HCT116 (cell line): Measurements from ENCODE around the gene SVBP. TPM values are rescaled to one million over a fixed set of nuclear protein-coding genes. Genes with fewer than 3 reads are reported as not detected.

Experiments
- ATAC-seq: fragments of 200-7000 bp; cut with Tn5 transposase; 2 replicates; pipeline ENCODE4 v1.9.1; 2020; ENCODE audit warnings: mild to moderate bottlenecking, moderate library complexity
- BruUV-seq: library from RNA; stranded (reverse); fragments of 400-500 nt; replicated peaks from 2 replicates; lab custom pipeline; 2021; lab: Mats Ljungman, UMichigan
- CTCF ChIA-PET: fragments of 300-600 bp; sonication (Branson Sonifier 250); formaldehyde crosslinking; loops from one replicate; lab custom pipeline; 2021; ENCODE audit warnings: antibody characterized with exemption; lab: Charles Lee
- POLR2A ChIA-PET: fragments of 300-600, 350-600 bp; sonication (Branson Sonifier 250); formaldehyde crosslinking; loops from one replicate; lab custom pipeline; 2021; ENCODE audit warnings: antibody characterized with exemption; lab: Charles Lee
- RAD21 ChIA-PET, 2 experiments: fragments of 300-600 bp; sonication (Branson Sonifier 250); formaldehyde crosslinking; loops; one replicate each; lab custom pipeline; 2023; ENCODE audit warnings: low total read pairs in 2 of 2; ENCODE audit not compliant: uncharacterized antibody in 2 of 2, unreplicated experiment in 2 of 2, low non-redundant PET in 1 of 2; lab: Charles Lee
- DNase-seq: peaks from one replicate; pipeline ENCODE4 v3.0.0-alpha.2; 2010; ENCODE audit warnings: low read depth, low spot score
- H2AFZ ChIP-seq: fragments of 200-600 bp; shearing (Covaris generic), sonication (generic); 2 replicates; pipeline ENCODE4 v1.6.1; 2017; ENCODE audit warnings: low read depth, mixed run types, mixed read lengths, antibody characterized with exemption, low read length; ENCODE audit not compliant: poor library complexity, severe bottlenecking
- H3K27ac ChIP-seq: 2 replicates; pipeline ENCODE4 v1.5.1; 2012; ENCODE audit warnings: low read depth, low read length
- H3K27me3 ChIP-seq: fragments of 200-600 bp; sonication (generic); 2 replicates; pipeline ENCODE4 v1.6.1; 2016; ENCODE audit warnings: mixed run types, low read length, mixed read lengths; ENCODE audit not compliant: insufficient read depth
- H3K36me3 ChIP-seq, 2 experiments: fragments of 200-500 bp in 1 of 2; fragments of 200-600 bp in 1 of 2; sonication (Bioruptor generic) in 1 of 2; sonication (generic) in 1 of 2; 2 replicates each; pipeline versions ENCODE4 v1.5.1 to v1.6.1; 2014 to 2016; ENCODE audit warnings: low read length in 2 of 2, inconsistent platforms in 1 of 2, mixed read lengths in 1 of 2, mixed run types in 1 of 2; ENCODE audit not compliant: insufficient read depth in 2 of 2, control insufficient read depth in 1 of 2
- H3K4me1 ChIP-seq, 2 experiments: fragments of 200-600 bp in 1 of 2; sonication (generic) in 1 of 2; 2 replicates each; pipeline versions ENCODE4 v1.5.1 to v1.6.1; 2012 to 2017; ENCODE audit warnings: low read length in 2 of 2, inconsistent platforms in 1 of 2, mild to moderate bottlenecking in 1 of 2, mixed read lengths in 1 of 2, mixed run types in 1 of 2, moderate library complexity in 1 of 2; ENCODE audit not compliant: insufficient read depth in 2 of 2, control insufficient read depth in 1 of 2
- H3K4me2 ChIP-seq: fragments of 200-600 bp; sonication (generic); 2 replicates; pipeline ENCODE4 v1.6.1; 2017; ENCODE audit warnings: mixed run types, low read length, mixed read lengths
- H3K4me3 ChIP-seq, 2 experiments: fragments of 200-600 bp in 1 of 2; sonication (generic) in 1 of 2; replicated peaks in 1 of 2; 2 replicates each; pipeline ENCODE4 v1.5.1; 2011 to 2016; ENCODE audit warnings: low read length in 2 of 2, control low read depth in 1 of 2, low read depth in 1 of 2, mild to moderate bottlenecking in 1 of 2, mixed read lengths in 1 of 2, mixed run types in 1 of 2
- H3K79me2 ChIP-seq: fragments of 200-600 bp; sonication (generic); 2 replicates; pipeline ENCODE4 v1.6.1; 2017; ENCODE audit warnings: mild to moderate bottlenecking, mixed run types, low read length, moderate library complexity, mixed read lengths; ENCODE audit not compliant: insufficient read depth
- H3K9ac ChIP-seq: fragments of 200-600 bp; sonication (generic); 2 replicates; pipeline ENCODE4 v1.6.1; 2016; ENCODE audit warnings: low read length, mixed read lengths
- H3K9me2 ChIP-seq: fragments of 200-600 bp; sonication (generic), shearing (Covaris generic); 2 replicates; pipeline ENCODE4 v1.6.1; 2017; ENCODE audit warnings: mixed run types, mild to moderate bottlenecking, moderate library complexity; ENCODE audit not compliant: insufficient read depth
- H3K9me3 ChIP-seq, 2 experiments: fragments of 200-500 bp in 1 of 2; fragments of 200-600 bp in 1 of 2; sonication (Bioruptor generic) in 1 of 2; sonication (generic) in 1 of 2; 2 replicates each; pipeline ENCODE4 v1.6.1; 2014 to 2017; ENCODE audit warnings: low read length in 2 of 2, mixed read lengths in 2 of 2, inconsistent platforms in 1 of 2, low read depth in 1 of 2, mild to moderate bottlenecking in 1 of 2, mixed run types in 1 of 2, moderate library complexity in 1 of 2; ENCODE audit not compliant: control insufficient read depth in 1 of 2, insufficient read depth in 1 of 2
- H4K20me1 ChIP-seq: fragments of 200-600 bp; sonication (generic), shearing (Covaris generic); 2 replicates; pipeline ENCODE4 v1.6.1; 2017; ENCODE audit warnings: mixed run types, mild to moderate bottlenecking, moderate library complexity; ENCODE audit not compliant: insufficient read depth
- ATF3 ChIP-seq: IDR thresholded peaks from 2 replicates; pipeline ENCODE4 v1.6.1; 2012
- CBX3 ChIP-seq: IDR thresholded peaks from 2 replicates; pipeline ENCODE4 v1.6.1; 2012; ENCODE audit warnings: low read depth
- CTCF ChIP-seq, 3 experiments: fragments of 200-600 bp in 1 of 3; sonication (generic) in 1 of 3; IDR thresholded peaks in 2 of 3; conservative IDR thresholded peaks in 1 of 3; 2 replicates each; pipeline ENCODE4 v1.5.1; 2012 to 2017; ENCODE audit warnings: low read depth in 2 of 3, low read length in 2 of 3, antibody characterized with exemption in 1 of 3, borderline replicate concordance in 1 of 3, control low read depth in 1 of 3, mild to moderate bottlenecking in 1 of 3, mixed read lengths in 1 of 3, mixed run types in 1 of 3, moderate library complexity in 1 of 3; ENCODE audit not compliant: insufficient read depth in 1 of 3
- ELF1 ChIP-seq: IDR thresholded peaks from 2 replicates; pipeline ENCODE4 v1.6.1; 2012; ENCODE audit warnings: low read depth, borderline replicate concordance
- EZH2 ChIP-seq: fragments of 200-600 bp; sonication (generic); IDR thresholded peaks from 2 replicates; pipeline ENCODE4 v1.6.1; 2017; ENCODE audit warnings: antibody characterized with exemption, mixed run types
- EZH2phosphoT487 ChIP-seq: fragments of 200-600 bp; IDR thresholded peaks from 2 replicates; pipeline ENCODE4 v1.6.1; 2018; ENCODE audit warnings: antibody characterized with exemption, borderline replicate concordance
- JUND ChIP-seq: IDR thresholded peaks from 2 replicates; pipeline ENCODE4 v1.6.1; 2012
- MAX ChIP-seq: IDR thresholded peaks from 2 replicates; pipeline ENCODE4 v1.6.1; 2012
- POLR2A ChIP-seq: IDR thresholded peaks from 2 replicates; pipeline ENCODE4 v1.7.0; 2011; ENCODE audit warnings: borderline replicate concordance; ENCODE audit not compliant: insufficient read depth, insufficient read length; ENCODE audit errors: extremely low read depth
- RAD21 ChIP-seq: IDR thresholded peaks from 2 replicates; pipeline ENCODE4 v1.6.1; 2012; ENCODE audit warnings: low read depth, mild to moderate bottlenecking
- SIN3A ChIP-seq: IDR thresholded peaks from 2 replicates; pipeline ENCODE4 v1.6.1; 2012; ENCODE audit warnings: low read depth
- SP1 ChIP-seq: IDR thresholded peaks from 2 replicates; pipeline ENCODE4 v1.6.1; 2012; ENCODE audit warnings: low read depth
- SRF ChIP-seq: IDR thresholded peaks from 2 replicates; pipeline ENCODE4 v1.6.1; 2012; ENCODE audit warnings: low read depth
- TCF7L2 ChIP-seq: IDR thresholded peaks from 2 replicates; pipeline ENCODE4 v1.7.0; 2011; ENCODE audit warnings: borderline replicate concordance, inconsistent platforms; ENCODE audit not compliant: insufficient read depth, insufficient read length; ENCODE audit errors: extremely low read depth
- YY1 ChIP-seq: IDR thresholded peaks from 2 replicates; pipeline ENCODE4 v1.6.1; 2011; ENCODE audit warnings: low read length, low read depth, moderate library complexity, mild to moderate bottlenecking; ENCODE audit not compliant: insufficient replicate concordance; ENCODE audit errors: extremely low read depth
- ZBTB33 ChIP-seq: IDR thresholded peaks from 2 replicates; pipeline ENCODE4 v1.6.1; 2011; ENCODE audit warnings: mild to moderate bottlenecking, low read length, moderate library complexity; ENCODE audit not compliant: insufficient replicate concordance; ENCODE audit errors: extremely low read depth
- ZFX ChIP-seq: fragments of 450-650 bp; IDR thresholded peaks from 2 replicates; pipeline ENCODE4 v1.6.1; 2017
- ZNF274 ChIP-seq: fragments of 200-500 bp; sonication (Bioruptor generic); IDR thresholded peaks from 2 replicates; pipeline ENCODE4 v1.6.1; 2014; ENCODE audit warnings: mild to moderate bottlenecking, low read depth, low read length, inconsistent platforms
- intact Hi-C: fragments of 100-400 bp; cut with micrococcal nuclease; formaldehyde crosslinking; loops from 2 replicates; pipeline ENCODE4 v1.10.0; 2022
- total RNA-seq: library from RNA; stranded (reverse); gene quantifications from one replicate; pipeline ENCODE4 v1.2.1, GENCODE V29; 2021; ENCODE audit not compliant: unreplicated experiment

The SVBP gene
- total RNA-seq, 1 experiment from 2014 or later = 14.4 TPM

- H3K27me3 ChIP-seq = no peaks in the 10 kb centered on the region
- no peak overlapping the region for H3K4me2 ChIP-seq
- H3K4me3 ChIP-seq = no peak overlapping the region
- no peak overlapping the region for H3K27ac ChIP-seq
- H3K9me2 ChIP-seq = no peaks in the 10 kb centered on the region
- peaks cover 8 to 28% of the 10 kb centered on the region in 2 experiments; a peak in 3 of 4 replicates for H3K36me3 ChIP-seq
- no peak overlapping the region for H3K9ac ChIP-seq
- DNase-seq (no peak), ATAC-seq (no peak)
- TF ChIP-seq EZH2phosphoT487 (no peak), MAX (no peak), ZNF274 (no peak), JUND (no peak), ZFX (no peak), CTCF (IDR thresholded peaks at IDR 0.05 in 2 of 3, conservative IDR thresholded peaks at IDR 0.05 in 1 of 3; ENCODE audit: borderline replicate concordance in 1 of 3, insufficient read depth in 1 of 3, low read depth in 2 of 3, low read length in 2 of 3) (no peak), SRF (no peak), ELF1 (no peak), POLR2A (no peak), EZH2 (no peak), ZBTB33 (no peak), SP1 (no peak), RAD21 (no peak), YY1 (no peak), CBX3 (no peak), ATF3 (no peak), TCF7L2 (no peak), SIN3A (no peak)
- ChIA-PET RAD21 (no interaction called here), CTCF (interaction anchor here (1.1 to 4.0 kb wide), 4 partner anchors 8 to 414 kb away, joined by 3 to 23 read pairs (median 8); partner anchors contain the start of genes C1orf50 and P3H1), POLR2A (interaction anchor here (1.2 kb wide), 1 partner anchor 77 kb away, joined by 3 read pairs; the partner anchor contains the start of gene YBX1)
- H2AFZ ChIP-seq = no peak overlapping the region
- intact Hi-C loops = no loop called here
- 0 out of 4 replicates have a peak, but pooled peaks cover 0 to 5% of the 10 kb centered on the region in 2 experiments for H3K4me1 ChIP-seq
- no TSS peak for BruUV-seq
- H3K79me2 ChIP-seq = no peaks in the 10 kb centered on the region
- H4K20me1 ChIP-seq = no peaks in the 10 kb centered on the region
- H3K9me3 ChIP-seq = no peaks in the 10 kb centered on the region
Measured at GRCh38 chr1:42758641-42759040, 58.6 kb downstream of the SVBP start.
